GM10266 (cell line): ENCODE measurements around the gene COCH.
A peak's percentile ranks its signal among the peaks of the same experiment; 100 is the strongest.

Source experiments
- DNase-seq: peaks from one replicate; pipeline ENCODE4 v3.0.0; 2012; ENCODE audit errors: extremely low spot score
- CTCF ChIP-seq: IDR thresholded peaks from 2 replicates; pipeline ENCODE4 v1.5.1; 2012; ENCODE audit warnings: mild to moderate bottlenecking, low read depth; ENCODE audit not compliant: control insufficient read depth, insufficient read depth; ENCODE audit errors: missing control alignments

Gene COCH

GRCh38 chr14:30874120-30874998, at the start of gene COCH:
Gene COCH, plus strand, starts transcription at chr14:30874559. Its CDS starts 380 bp downstream, at chr14:30874939.
- TF ChIP-seq CTCF = peak; percentile 62
- peak; percentile 86 for DNase-seq

GRCh38 chr14:30826070-30826469, 48.3 kb upstream of the COCH start:
- no peak for DNase-seq
- TF ChIP-seq CTCF = no peak

- DNase-seq = no peak
- no peak for TF ChIP-seq CTCF
These were observed 44.5 kb upstream of the COCH start for GRCh38 chr14:30829853-30830252.

- no peak for DNase-seq
- TF ChIP-seq CTCF = no peak
These were observed 40.0 kb upstream of the COCH start for GRCh38 chr14:30834353-30834752.

GRCh38 chr14:30838351-30838750, 36.0 kb upstream of the COCH start:
- DNase-seq = no peak
- no peak for TF ChIP-seq CTCF

GRCh38 chr14:30840086-30840779, 34.1 kb upstream of the COCH start:
- TF ChIP-seq CTCF = no peak
- no peak for DNase-seq

- no peak for TF ChIP-seq CTCF
- DNase-seq = no peak
These were observed 31.9 kb upstream of the COCH start for GRCh38 chr14:30842431-30842830.
